ENCODE measurements around the gene UFM1. TPM values are rescaled to one million over a fixed set of nuclear protein-coding genes. Genes with fewer than 3 reads are reported as not detected.
"Not testable (repeated sequence)": the region's sequence is repeated elsewhere in the genome, so short reads cannot be mapped to it uniquely, and the experiment has no call there.

The UFM1 gene
- total RNA-seq, 1 donor from 2014 or later, result 33.0 TPM

DNA sequence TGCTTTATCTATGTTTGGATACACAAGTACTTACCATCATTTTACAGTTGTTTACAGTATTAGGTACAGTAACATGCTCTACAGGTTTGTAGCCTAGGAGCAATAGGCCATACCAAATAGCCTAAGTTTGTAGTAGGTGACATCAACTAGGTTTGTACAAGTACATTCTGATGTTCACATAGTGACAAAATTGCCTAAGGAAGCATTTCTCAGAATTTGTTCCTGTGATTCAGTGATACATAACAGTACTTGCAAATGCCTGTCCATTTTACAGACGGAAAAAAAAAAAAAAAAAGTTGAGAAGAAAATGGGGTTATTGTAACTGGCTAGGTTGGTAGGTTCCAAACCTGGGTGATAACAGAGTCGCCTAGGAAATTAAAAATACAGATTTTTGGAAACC is 13.6 kb downstream of the UFM1 start:
- TF ChIP-seq, protein P1, sequence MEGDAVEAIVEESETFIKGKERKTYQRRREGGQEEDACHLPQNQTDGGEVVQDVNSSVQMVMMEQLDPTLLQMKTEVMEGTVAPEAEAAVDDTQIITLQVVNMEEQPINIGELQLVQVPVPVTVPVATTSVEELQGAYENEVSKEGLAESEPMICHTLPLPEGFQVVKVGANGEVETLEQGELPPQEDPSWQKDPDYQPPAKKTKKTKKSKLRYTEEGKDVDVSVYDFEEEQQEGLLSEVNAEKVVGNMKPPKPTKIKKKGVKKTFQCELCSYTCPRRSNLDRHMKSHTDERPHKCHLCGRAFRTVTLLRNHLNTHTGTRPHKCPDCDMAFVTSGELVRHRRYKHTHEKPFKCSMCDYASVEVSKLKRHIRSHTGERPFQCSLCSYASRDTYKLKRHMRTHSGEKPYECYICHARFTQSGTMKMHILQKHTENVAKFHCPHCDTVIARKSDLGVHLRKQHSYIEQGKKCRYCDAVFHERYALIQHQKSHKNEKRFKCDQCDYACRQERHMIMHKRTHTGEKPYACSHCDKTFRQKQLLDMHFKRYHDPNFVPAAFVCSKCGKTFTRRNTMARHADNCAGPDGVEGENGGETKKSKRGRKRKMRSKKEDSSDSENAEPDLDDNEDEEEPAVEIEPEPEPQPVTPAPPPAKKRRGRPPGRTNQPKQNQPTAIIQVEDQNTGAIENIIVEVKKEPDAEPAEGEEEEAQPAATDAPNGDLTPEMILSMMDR (conservative IDR thresholded peaks at IDR 0.05; ENCODE audit: low read depth, low read length), result no peak
- H3K4me3 ChIP-seq (ENCODE audit: low read depth, low read length), result no peak overlapping the region
- DNase-seq (ENCODE audit: low read depth), result no peak

DNA sequence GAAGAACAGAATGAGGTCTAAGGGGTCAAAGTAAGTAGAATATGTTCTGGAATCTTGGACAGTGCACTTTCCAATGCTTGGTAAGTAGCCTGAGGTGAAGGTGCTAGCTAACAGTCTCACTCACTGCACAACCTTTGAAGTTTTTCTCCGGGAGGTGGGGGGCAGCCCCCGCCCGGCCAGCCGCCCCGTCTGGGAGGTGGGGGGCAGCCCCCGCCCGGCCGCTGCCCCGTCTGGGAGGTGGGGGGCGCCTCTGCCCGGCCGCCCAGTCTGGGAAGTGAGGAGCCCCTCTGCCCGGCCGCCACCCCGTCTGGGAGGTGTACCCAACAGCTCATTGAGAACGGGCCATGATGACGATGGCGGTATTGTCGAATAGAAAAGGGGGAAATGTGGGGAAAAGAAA is 14.1 kb downstream of the UFM1 start:
- DNase-seq (ENCODE audit: low read depth); H3K4me3 ChIP-seq (ENCODE audit: low read depth, low read length): not testable (repeated sequence)

DNA sequence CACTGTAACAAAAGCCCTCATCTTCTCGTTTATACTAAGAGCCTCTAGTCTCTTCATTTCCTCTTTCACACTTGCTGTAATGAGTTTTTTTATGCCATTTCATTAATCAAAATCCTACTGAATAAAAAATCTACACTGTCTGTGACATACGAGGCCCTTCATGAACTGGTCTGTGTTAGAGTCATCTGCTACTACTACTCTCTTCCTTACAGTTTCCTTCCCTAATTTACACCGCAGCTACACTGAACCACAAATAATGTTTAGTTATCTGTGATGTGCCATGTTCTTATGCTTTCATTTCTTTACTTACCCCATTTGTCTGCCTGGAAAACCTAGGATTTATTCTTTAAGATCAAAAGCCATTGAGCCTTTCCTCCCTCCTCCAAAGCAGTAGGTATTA is 16.0 kb downstream of the UFM1 start:
- TF ChIP-seq, protein P1 (conservative IDR thresholded peaks at IDR 0.05; ENCODE audit: low read depth, low read length), result no peak
- no peak overlapping the region for H3K4me3 ChIP-seq (ENCODE audit: low read depth, low read length)
- no peak for DNase-seq (ENCODE audit: low read depth)

DNA sequence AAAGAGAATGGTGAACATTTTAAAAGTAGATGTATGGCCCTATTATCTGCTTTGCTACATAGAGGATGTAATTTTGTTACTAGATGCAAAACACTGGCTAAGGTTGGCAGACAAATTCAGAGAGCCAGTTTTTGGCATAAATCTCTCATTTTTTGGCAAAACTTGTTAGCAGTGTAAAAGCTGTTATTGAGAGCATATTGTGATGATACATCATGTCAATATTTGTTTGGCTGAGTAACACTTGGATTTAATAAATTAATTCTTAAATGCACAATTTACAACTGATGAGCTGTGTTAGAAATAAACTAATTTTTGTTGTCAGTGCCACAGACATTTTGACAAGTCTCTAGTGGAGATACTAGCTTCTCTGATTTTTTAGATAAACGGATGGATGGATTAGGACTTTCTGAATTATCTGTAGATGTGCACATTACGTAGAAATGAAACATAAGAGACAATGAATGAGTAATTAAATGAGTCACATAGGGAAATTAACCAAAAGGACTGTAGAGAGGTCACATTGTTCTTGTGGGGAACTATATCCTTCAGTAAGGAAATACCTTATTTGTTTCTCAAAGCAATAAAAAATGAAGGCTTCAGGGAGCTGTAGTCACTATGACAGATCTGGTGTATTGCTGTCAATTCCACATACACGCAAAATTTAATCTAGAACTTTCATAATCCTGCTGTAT is 17.4 kb downstream of the UFM1 start:
- DNase-seq (ENCODE audit: low read depth), result no peak
- no peak overlapping the region for H3K4me3 ChIP-seq (ENCODE audit: low read depth, low read length)

DNA sequence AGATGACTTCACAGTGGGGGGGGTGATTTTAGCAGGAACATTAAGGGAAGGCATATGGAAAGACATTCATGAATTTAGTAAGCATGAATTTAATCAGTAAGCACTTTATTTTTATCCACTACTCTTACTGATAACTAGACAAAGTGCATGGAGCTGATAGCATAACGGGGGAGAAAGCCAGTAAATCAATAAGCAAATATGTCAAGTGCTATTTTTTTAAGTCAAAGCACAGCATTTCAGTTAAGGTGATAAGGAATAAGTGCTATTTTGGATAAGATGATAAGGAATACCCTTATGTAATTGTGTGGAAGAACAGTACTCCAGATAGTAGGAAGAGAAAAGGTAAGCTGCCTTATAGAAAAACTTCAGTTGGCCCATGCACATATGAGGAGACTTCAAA is 19.4 kb downstream of the UFM1 start:
- DNase-seq (ENCODE audit: low read depth), result no peak
- TF ChIP-seq, protein P1 (conservative IDR thresholded peaks at IDR 0.05; ENCODE audit: low read depth, low read length), result no peak
- H3K4me3 ChIP-seq (ENCODE audit: low read depth, low read length), result no peak overlapping the region

More for the DNA sequence above, 17.4 kb downstream of the UFM1 start:
- TF ChIP-seq, protein P1 (conservative IDR thresholded peaks at IDR 0.05; ENCODE audit: low read depth, low read length), result no peak

DNA sequence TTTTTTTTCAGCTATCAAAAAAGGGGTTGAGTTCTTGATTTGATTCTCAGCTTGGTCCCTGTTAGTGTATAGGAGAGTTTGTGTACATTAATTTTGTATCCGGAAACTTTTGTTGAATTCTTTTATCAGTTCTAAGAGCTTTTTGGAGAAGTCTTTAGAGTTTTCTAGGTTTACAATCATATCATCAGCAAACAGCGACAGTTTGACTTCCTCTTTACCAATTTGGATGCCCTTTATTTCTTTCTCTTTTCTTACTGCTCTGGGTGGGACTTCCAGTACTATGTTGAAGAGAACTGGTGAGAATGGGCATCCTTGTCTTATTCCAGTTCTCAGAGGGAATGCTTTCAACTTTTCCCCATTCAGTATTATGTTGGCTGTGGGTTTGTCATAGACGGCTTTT is 20.4 kb downstream of the UFM1 start:
- not testable (repeated sequence) for H3K4me3 ChIP-seq (ENCODE audit: low read depth, low read length)

DNA sequence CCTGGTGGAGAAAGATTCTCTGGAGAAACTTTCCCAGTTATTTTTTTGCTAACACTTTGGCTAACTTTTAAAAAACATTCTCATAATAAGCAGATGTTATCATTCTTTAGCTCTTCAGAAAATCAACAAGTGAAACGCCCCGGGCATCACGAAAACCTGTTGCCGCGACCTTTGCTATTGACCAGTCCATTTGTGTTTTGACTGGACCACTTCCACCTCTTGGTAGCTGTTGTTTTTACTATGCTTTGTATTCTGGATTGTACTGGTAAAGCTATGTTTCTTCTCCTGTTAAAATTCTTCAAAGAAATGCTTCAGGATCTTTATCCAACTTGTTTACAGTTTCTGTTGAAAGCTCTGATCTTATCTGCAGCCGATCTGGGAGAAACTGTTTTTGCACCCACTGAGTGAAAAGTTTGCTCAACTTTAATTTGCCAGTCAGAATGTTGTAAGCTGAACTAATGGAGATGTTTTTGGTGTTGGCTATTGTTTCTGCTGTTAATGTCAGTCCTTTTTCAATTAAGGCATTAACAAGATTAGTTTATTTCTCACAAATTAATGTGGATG is 23.3 kb downstream of the UFM1 start:
- TF ChIP-seq, protein P1 (conservative IDR thresholded peaks at IDR 0.05; ENCODE audit: low read depth, low read length), result no peak
- DNase-seq (ENCODE audit: low read depth), result no peak
- H3K4me3 ChIP-seq (ENCODE audit: low read depth, low read length), result no peak overlapping the region

More for the DNA sequence above, 20.4 kb downstream of the UFM1 start:
- not testable (repeated sequence) for DNase-seq (ENCODE audit: low read depth)

DNA sequence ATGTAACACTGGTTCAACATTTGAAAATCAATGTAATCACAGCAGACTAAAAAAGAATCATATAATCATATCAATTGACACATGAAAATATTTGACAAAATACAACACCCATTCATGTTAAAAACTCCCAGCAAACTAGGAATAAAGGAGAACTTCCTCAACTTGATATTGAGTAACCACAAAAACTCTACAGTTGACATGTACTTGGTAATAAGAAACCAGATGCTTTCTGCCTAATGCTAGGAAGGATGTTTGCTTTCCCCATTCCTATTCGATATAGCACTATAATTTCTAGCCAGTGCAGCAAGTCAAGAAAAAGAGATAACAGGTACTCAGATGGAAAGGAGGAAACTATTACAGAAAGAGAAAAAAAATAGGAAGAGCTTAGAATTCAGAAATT is 26.9 kb downstream of the UFM1 start:
- no peak for DNase-seq (ENCODE audit: low read depth)
- no peak overlapping the region for H3K4me3 ChIP-seq (ENCODE audit: low read depth, low read length)
- TF ChIP-seq, protein P1 (conservative IDR thresholded peaks at IDR 0.05; ENCODE audit: low read depth, low read length), result no peak

All from epithelial cell of proximal tubule (primary cell).